Hematopoietic multipotent progenitor cell treated with erythropoietin and hydrocortisone succinate and interleukin-3 and kit ligand, for 15 days (in vitro differentiated cells): ENCODE measurements around the gene RBMS3.

Source experiments
- DNase-seq: peaks from one replicate; pipeline ENCODE4 v3.0.0-alpha.2; 2015; ENCODE audit warnings: low spot score

The RBMS3 gene

GRCh38 chr3:29940759-29941323, 660.0 kb downstream of the RBMS3 start:
- no peak for DNase-seq

- DNase-seq, result no peak
Observed at GRCh38 chr3:29942297-29942696, 661.4 kb downstream of the RBMS3 start.

GRCh38 chr3:29949131-29949530, 668.3 kb downstream of the RBMS3 start:
- no peak for DNase-seq

- DNase-seq, result no peak
Observed at GRCh38 chr3:29949940-29950616, 669.2 kb downstream of the RBMS3 start.

- DNase-seq, result no peak
Observed at GRCh38 chr3:29952431-29952830, 671.6 kb downstream of the RBMS3 start.

- no peak for DNase-seq
Observed at GRCh38 chr3:29955413-29955812, 674.5 kb downstream of the RBMS3 start.

- DNase-seq, result no peak
Observed at GRCh38 chr3:29958816-29959215, 677.9 kb downstream of the RBMS3 start.

GRCh38 chr3:29971895-29972294, 691.0 kb downstream of the RBMS3 start:
- no peak for DNase-seq

- no peak for DNase-seq
Observed at GRCh38 chr3:29972320-29972993, 691.6 kb downstream of the RBMS3 start.

GRCh38 chr3:29973763-29974162, 692.9 kb downstream of the RBMS3 start:
- no peak for DNase-seq

GRCh38 chr3:29976871-29977270, 696.0 kb downstream of the RBMS3 start:
- DNase-seq, result no peak

- DNase-seq, result no peak
Observed at GRCh38 chr3:29977360-29977759, 696.5 kb downstream of the RBMS3 start.

GRCh38 chr3:29978036-29978435, 697.2 kb downstream of the RBMS3 start:
- DNase-seq, result no peak

GRCh38 chr3:29991198-29991597, 710.3 kb downstream of the RBMS3 start:
- no peak for DNase-seq

GRCh38 chr3:30002797-30003196, 721.9 kb downstream of the RBMS3 start:
- no peak for DNase-seq

GRCh38 chr3:30003741-30004140, 722.9 kb downstream of the RBMS3 start:
- DNase-seq, result no peak

GRCh38 chr3:30004481-30004880, 723.6 kb downstream of the RBMS3 start:
- no peak for DNase-seq

GRCh38 chr3:30006111-30006510, 725.2 kb downstream of the RBMS3 start:
- DNase-seq, result no peak

- DNase-seq, result no peak
Observed at GRCh38 chr3:30007668-30008067, 726.8 kb downstream of the RBMS3 start.

- DNase-seq, result no peak
Observed at GRCh38 chr3:30011237-30011803, 730.4 kb downstream of the RBMS3 start.

GRCh38 chr3:30012941-30013543, 732.2 kb downstream of the RBMS3 start:
- DNase-seq, result peak; percentile 40

GRCh38 chr3:30017901-30018300, 737.0 kb downstream of the RBMS3 start:
- DNase-seq, result no peak

- no peak for DNase-seq
Observed at GRCh38 chr3:30020380-30020779, 739.5 kb downstream of the RBMS3 start.
